K562 (cell line): Measurements from ENCODE around the gene SNRNP70. TPM values are rescaled to one million over a fixed set of nuclear protein-coding genes. Genes with fewer than 3 reads are reported as not detected.

Source experiments
- EWSR1 ChIP-seq: fragments of 450-650 bp; IDR thresholded peaks from 2 replicates; pipeline ENCODE4 v1.6.1; 2018; ENCODE audit warnings: borderline replicate concordance, mild to moderate bottlenecking, low read depth, moderate library complexity; ENCODE audit not compliant: partially characterized antibody
- FOXA3 ChIP-seq, 2 experiments: fragments of 450-650 bp in 1 of 2; sonication (generic) in 1 of 2; formaldehyde crosslinking; IDR thresholded peaks in 1 of 2; conservative IDR thresholded peaks in 1 of 2; 2 replicates each; pipeline versions ENCODE4 v1.4.0 to v1.8.0; 2020 to 2022; ENCODE audit warnings: mild to moderate bottlenecking in 2 of 2, missing genetic modification reagents in 1 of 2
- HNRNPLL ChIP-seq: fragments of 200-400 bp; formaldehyde crosslinking; IDR thresholded peaks from 2 replicates; pipeline ENCODE4 v1.6.1; 2017; ENCODE audit warnings: low read length, low read depth, mild to moderate bottlenecking; ENCODE audit not compliant: poor library complexity, severe bottlenecking
- NR2C1 ChIP-seq, 2 experiments: fragments of 450-650 bp; IDR thresholded peaks; 2 replicates each; pipeline ENCODE4 v1.6.1; 2017; ENCODE audit warnings: mild to moderate bottlenecking in 2 of 2, antibody characterized with exemption in 1 of 2, inconsistent platforms in 1 of 2, missing compliant biosample characterization in 1 of 2, missing genetic modification characterization in 1 of 2
- NRF1 ChIP-seq, 2 experiments: fragments of 450-650 bp; IDR thresholded peaks in 1 of 2; conservative IDR thresholded peaks in 1 of 2; 2 replicates each; pipeline ENCODE4 v1.6.1; 2014; ENCODE audit warnings: mild to moderate bottlenecking in 2 of 2
- POLR2G ChIP-seq: fragments of 200-400 bp; formaldehyde crosslinking; IDR thresholded peaks from 2 replicates; pipeline ENCODE4 v1.6.1; 2017; ENCODE audit warnings: low read depth, mild to moderate bottlenecking, antibody characterized with exemption, low read length, moderate library complexity
- SIN3B ChIP-seq: fragments of 450-650 bp; IDR thresholded peaks from 2 replicates; pipeline ENCODE4 v1.6.1; 2017; ENCODE audit warnings: low read depth, mild to moderate bottlenecking, moderate library complexity
- SMAD4 ChIP-seq: fragments of 250-450 bp; sonication (Bioruptor Pico); conservative IDR thresholded peaks from 2 replicates; pipeline ENCODE4 v1.8.0; 2021; ENCODE audit warnings: inconsistent platforms, mild to moderate bottlenecking, moderate library complexity
- SP1 ChIP-seq: sonication (generic); formaldehyde crosslinking; IDR thresholded peaks from 2 replicates; pipeline ENCODE4 v1.8.1; 2022; ENCODE audit warnings: mild to moderate bottlenecking, missing genetic modification reagents
- TAF7 ChIP-seq: fragments of 450-650 bp; IDR thresholded peaks from 2 replicates; pipeline ENCODE4 v1.6.1; 2016; ENCODE audit warnings: missing genetic modification characterization, missing compliant biosample characterization
- ZBTB1 ChIP-seq: sonication (generic); formaldehyde crosslinking; IDR thresholded peaks from 2 replicates; pipeline ENCODE4 v1.8.1; 2023; ENCODE audit warnings: missing genetic modification reagents, low read depth, mild to moderate bottlenecking, borderline replicate concordance
- ZBTB7A ChIP-seq: IDR thresholded peaks from 2 replicates; pipeline ENCODE4 v1.6.1; 2011; ENCODE audit warnings: low read depth, mild to moderate bottlenecking, low read length, moderate library complexity, borderline replicate concordance; ENCODE audit not compliant: control insufficient read depth
- ZFX ChIP-seq: sonication (generic); formaldehyde crosslinking; IDR thresholded peaks from 2 replicates; pipeline ENCODE4 v1.8.0; 2022; ENCODE audit warnings: mild to moderate bottlenecking, missing genetic modification reagents, moderate library complexity
- ZNF586 ChIP-seq: fragments of 450-650 bp; formaldehyde crosslinking; conservative IDR thresholded peaks from 2 replicates; pipeline ENCODE4 v1.4.0; 2020; ENCODE audit warnings: mild to moderate bottlenecking, moderate library complexity
- ZNF77 ChIP-seq: fragments of 250-450 bp; sonication (Bioruptor Pico); IDR thresholded peaks from 2 replicates; pipeline ENCODE4 v1.5.0; 2020
- ZNF778 ChIP-seq: fragments of 450-650 bp; formaldehyde crosslinking; IDR thresholded peaks from 2 replicates; pipeline ENCODE4 v1.4.0; 2020; ENCODE audit warnings: mild to moderate bottlenecking, moderate library complexity
- polyA plus RNA-seq, 8 experiments: library from polyadenylated mRNA; depleted of rRNA in 4 of 8; stranded (reverse) in 5 of 8; unstranded in 3 of 8; fragments of >200 nt; fragmentation: Nextera tagmentation in 2 of 8; fragmentation: Illumina TruSeq in 1 of 8; extraction: Ambion mirVana in 2 of 8; extraction: Trizol in 1 of 8; gene quantifications; 2 replicates each; pipeline versions ENCODE4 v1.2.1 to v1.2.3, GENCODE V29; 2011 to 2014; ENCODE audit warnings: inconsistent platforms in 1 of 8, missing spikeins in 1 of 8
- total RNA-seq, 7 experiments: library from RNA; depleted of rRNA in 6 of 7; stranded (reverse); fragments of >200 nt in 6 of 7; fragmentation: Illumina TruSeq in 2 of 7; extraction: Trizol in 2 of 7; gene quantifications; 2 replicates each; pipeline versions ENCODE4 v1.2.1 to v1.2.3, GENCODE V29; 2011 to 2021; ENCODE audit warnings: low replicate concordance in 1 of 7
- TF ChIP-seq, protein P1 (sequence below): sonication (generic); formaldehyde crosslinking; IDR thresholded peaks from 2 replicates; pipeline ENCODE4 v1.5.0; 2020; ENCODE audit warnings: missing genetic modification reagents
- TF ChIP-seq, protein P2 (sequence below): sonication (generic); formaldehyde crosslinking; IDR thresholded peaks from 2 replicates; pipeline ENCODE4 v1.8.1; 2023; ENCODE audit warnings: mild to moderate bottlenecking, missing genetic modification reagents
- TF ChIP-seq, protein P3 (sequence below): fragments of 450-650 bp; IDR thresholded peaks from 2 replicates; pipeline ENCODE4 v1.6.1; 2014; ENCODE audit warnings: low read depth, mild to moderate bottlenecking, moderate library complexity, borderline replicate concordance
- TF ChIP-seq, protein P4 (sequence below): fragments of 150-350 bp; conservative IDR thresholded peaks from 2 replicates; pipeline ENCODE4 v1.6.1; 2014; ENCODE audit warnings: low read length

Gene SNRNP70
- total and polyA plus RNA-seq, 9 of the 15 experiments (the other 6 are each of a cell fraction or from before 2014, with no cell fraction given), result 2.8 to 496 (median 136) TPM

DNA sequence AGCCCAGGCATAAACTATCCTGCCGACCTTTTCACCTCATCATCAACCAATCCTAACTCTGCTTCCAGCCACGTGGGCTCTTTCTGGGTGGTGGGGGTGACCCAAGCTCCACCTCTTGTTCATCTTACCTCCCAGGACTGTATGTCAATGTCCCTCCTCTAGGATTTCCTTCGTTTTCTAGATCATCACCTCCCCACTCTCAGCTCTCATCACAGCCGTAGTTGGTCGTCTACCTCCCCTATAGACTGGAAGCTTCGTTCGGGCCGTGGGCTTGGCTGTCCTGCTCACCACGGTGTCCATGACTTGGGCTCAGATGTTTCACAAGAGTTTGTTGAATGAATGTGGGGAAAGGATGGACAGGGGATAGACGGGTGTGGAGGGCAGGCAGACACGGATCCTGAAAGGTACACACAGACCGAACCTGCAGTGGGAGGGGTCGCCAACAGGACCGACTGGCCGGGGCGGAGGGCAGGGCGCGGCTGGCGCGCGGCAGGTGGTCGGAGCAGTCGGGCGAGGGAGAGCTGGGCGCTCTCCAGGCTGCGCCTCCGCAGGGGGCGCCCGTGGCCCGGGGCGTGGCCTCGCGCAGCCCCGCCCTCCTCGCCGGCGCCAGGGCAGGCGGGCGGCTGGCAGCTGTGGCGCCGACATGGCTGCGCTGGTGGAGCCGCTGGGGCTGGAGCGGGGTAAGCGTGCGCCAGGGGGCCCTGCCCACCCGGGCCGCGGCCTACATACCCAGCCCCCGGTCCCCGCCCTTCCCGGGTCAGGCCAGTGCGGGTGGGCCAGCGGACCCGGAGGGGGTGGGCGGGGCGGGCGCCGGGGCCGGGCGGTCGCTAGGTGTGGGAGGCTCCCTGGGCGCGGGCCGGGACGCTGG, 28.7 kb downstream of the SNRNP70 start, which contains the start of gene LIN7B (continued):
- TF ChIP-seq, protein P1, sequence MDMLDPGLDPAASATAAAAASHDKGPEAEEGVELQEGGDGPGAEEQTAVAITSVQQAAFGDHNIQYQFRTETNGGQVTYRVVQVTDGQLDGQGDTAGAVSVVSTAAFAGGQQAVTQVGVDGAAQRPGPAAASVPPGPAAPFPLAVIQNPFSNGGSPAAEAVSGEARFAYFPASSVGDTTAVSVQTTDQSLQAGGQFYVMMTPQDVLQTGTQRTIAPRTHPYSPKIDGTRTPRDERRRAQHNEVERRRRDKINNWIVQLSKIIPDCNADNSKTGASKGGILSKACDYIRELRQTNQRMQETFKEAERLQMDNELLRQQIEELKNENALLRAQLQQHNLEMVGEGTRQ (CRISPR knock-in tag), result peak; percentile 95
- TF ChIP-seq ZFX (CRISPR knock-in tag) (no peak), ZNF77 (CRISPR knock-in tag) (no peak), ZBTB1 (CRISPR knock-in tag) (0 out of 2 replicates have a peak, but pooled peaks have one; percentile 28), HNRNPLL (peak; percentile 26), SMAD4 (CRISPR knock-in tag) (peak; percentile 87), FOXA3 (CRISPR knock-in tag; conservative IDR thresholded peaks at IDR 0.05 in 1 of 2, IDR thresholded peaks at IDR 0.05 in 1 of 2) (peak in 1 of 2 experiments; percentile 72; a peak in 1 of 4 replicates), EWSR1 (no peak), TAF7 (no peak), NR2C1 (IDR thresholded peaks at IDR 0.05) (peak; percentile 70; the same call in 1 of the 2 replicates), NR2C1 (tag; IDR thresholded peaks at IDR 0.05) (no peak), POLR2G (peak; percentile 74), ZNF778 (CRISPR knock-in tag) (no peak), ZNF586 (CRISPR knock-in tag) (no peak), ZBTB7A (peak; percentile 85; the same call in 1 of the 2 replicates), NRF1 (conservative IDR thresholded peaks at IDR 0.05 in 1 of 2, IDR thresholded peaks at IDR 0.05 in 1 of 2) (peak; percentile 71 to 80), SIN3B (0 out of 2 replicates have a peak, but pooled peaks have one; percentile 66), SP1 (CRISPR knock-in tag) (peak; percentile 77)
- TF ChIP-seq, protein P2, sequence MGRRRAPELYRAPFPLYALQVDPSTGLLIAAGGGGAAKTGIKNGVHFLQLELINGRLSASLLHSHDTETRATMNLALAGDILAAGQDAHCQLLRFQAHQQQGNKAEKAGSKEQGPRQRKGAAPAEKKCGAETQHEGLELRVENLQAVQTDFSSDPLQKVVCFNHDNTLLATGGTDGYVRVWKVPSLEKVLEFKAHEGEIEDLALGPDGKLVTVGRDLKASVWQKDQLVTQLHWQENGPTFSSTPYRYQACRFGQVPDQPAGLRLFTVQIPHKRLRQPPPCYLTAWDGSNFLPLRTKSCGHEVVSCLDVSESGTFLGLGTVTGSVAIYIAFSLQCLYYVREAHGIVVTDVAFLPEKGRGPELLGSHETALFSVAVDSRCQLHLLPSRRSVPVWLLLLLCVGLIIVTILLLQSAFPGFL (CRISPR knock-in tag), result no peak
- TF ChIP-seq, protein P3, sequence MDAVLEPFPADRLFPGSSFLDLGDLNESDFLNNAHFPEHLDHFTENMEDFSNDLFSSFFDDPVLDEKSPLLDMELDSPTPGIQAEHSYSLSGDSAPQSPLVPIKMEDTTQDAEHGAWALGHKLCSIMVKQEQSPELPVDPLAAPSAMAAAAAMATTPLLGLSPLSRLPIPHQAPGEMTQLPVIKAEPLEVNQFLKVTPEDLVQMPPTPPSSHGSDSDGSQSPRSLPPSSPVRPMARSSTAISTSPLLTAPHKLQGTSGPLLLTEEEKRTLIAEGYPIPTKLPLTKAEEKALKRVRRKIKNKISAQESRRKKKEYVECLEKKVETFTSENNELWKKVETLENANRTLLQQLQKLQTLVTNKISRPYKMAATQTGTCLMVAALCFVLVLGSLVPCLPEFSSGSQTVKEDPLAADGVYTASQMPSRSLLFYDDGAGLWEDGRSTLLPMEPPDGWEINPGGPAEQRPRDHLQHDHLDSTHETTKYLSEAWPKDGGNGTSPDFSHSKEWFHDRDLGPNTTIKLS, result peak; percentile 68; the same call in 1 of the 2 replicates
- TF ChIP-seq, protein P4, sequence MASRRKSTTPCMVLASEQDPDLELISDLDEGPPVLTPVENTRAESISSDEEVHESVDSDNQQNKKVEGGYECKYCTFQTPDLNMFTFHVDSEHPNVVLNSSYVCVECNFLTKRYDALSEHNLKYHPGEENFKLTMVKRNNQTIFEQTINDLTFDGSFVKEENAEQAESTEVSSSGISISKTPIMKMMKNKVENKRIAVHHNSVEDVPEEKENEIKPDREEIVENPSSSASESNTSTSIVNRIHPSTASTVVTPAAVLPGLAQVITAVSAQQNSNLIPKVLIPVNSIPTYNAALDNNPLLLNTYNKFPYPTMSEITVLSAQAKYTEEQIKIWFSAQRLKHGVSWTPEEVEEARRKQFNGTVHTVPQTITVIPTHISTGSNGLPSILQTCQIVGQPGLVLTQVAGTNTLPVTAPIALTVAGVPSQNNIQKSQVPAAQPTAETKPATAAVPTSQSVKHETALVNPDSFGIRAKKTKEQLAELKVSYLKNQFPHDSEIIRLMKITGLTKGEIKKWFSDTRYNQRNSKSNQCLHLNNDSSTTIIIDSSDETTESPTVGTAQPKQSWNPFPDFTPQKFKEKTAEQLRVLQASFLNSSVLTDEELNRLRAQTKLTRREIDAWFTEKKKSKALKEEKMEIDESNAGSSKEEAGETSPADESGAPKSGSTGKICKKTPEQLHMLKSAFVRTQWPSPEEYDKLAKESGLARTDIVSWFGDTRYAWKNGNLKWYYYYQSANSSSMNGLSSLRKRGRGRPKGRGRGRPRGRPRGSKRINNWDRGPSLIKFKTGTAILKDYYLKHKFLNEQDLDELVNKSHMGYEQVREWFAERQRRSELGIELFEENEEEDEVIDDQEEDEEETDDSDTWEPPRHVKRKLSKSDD, result no peak
